HG03571 (cell line): ENCODE data around the gene PRDM7.
"Not testable (repeated sequence)": the region's sequence is repeated elsewhere in the genome, so short reads cannot be mapped to it uniquely, and the experiment has no call there.

Experiments
- ATAC-seq: cut with Tn5 transposase; IDR thresholded peaks from one replicate; pipeline ENCODE4 v1.9.1; 2021; ENCODE audit not compliant: unreplicated experiment

Gene PRDM7

DNA sequence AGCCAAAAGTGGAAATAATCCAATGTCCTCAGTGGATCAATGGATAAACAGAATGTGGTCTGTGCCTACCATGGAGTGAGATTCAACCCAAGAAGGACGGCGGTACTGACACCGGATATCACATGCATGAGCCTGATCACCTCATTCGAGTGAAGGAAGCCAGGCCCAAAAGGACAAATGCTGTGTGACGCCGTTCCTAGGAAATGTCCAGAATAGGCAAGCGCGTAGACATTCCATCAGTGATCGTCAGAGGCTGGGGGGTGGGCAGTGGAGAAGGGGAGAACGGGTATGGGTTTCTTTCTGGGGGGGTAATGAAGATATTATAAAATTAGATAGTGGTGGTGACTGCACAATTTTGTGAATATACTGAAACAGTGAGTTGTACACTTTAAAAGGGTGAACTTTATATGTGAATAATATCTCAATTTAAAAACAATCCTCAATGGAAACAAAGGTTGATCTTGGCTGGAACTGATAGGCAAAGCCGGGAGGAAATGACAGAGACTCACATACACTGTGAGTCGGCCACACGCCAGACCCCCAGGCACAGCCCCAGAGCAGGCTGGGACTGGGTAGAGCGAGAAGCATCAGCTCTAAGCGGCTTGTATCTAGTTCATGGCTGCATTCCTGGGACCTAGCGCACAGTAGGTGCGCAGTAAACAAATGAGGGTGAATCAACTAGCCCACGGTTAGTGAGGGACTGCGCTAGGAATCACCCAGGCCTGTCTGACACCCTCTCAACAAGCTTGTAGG lies 61.4 kb downstream of the PRDM7 start:
- no peak for ATAC-seq

DNA sequence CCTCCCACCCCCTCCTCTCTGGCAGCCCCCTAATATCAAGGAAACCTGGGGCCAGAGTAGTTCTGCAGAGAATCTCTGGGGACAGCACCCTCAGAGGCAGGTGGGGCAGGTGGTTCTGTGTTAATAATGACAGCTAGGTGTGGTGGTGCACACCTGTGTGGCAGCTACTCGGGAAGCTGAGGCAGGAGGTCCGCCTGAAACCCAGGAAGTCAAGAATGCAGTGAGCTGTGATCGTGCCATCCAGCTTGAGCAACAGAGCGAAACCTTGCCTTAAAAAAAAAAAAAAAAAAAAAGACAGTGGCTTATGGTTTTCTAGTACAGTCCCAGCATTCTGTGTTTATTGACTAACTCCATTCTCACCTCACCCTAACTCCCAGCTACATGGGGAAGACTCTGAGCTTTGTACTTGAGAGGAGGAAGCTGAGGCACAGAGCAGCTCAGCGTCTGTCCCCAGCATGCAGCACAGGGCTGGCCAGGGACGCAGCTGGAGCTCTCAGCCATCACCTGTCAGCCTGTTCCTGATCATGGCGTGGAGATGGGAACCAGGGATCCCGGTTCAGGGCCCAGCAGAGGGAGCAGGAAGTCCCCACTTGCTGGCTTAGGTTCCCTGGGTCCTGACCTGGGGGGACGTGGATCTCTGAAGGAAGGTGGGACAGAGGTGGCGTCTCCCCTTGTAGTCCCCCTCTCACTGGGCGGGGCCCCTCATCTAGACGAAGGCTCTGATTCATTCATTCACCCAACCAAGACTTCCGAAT lies 64.0 kb downstream of the PRDM7 start:
- no peak for ATAC-seq

DNA sequence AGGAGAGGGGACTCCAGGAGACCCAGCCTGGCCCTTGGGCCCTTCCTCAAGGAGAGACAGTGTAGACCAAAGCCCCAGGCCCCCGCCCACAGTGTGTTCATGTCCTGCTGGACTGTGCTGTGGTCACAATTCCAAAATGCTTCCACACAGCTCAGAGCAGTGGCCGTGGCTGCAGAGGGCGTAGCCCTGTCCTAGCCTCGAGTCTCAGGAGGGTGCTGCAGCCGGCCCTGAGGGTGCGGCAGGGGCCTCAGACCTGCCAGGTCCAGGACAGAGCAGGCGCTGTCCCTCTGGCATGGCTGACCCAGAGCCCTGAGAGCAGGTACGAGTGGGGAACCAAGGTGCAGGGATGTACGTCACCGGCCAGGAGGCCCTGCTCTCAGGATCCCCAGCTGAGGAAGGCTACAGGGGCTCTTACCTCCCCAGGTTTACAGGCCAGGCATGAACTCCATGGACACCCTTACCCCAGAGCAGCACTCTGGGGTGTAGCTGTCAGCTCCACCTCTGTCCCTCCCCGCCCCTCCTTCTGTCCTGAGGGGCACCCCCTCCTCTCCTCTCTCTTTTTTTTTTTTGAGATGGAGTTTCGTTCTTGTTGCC lies 65.1 kb downstream of the PRDM7 start:
- ATAC-seq = no peak

DNA sequence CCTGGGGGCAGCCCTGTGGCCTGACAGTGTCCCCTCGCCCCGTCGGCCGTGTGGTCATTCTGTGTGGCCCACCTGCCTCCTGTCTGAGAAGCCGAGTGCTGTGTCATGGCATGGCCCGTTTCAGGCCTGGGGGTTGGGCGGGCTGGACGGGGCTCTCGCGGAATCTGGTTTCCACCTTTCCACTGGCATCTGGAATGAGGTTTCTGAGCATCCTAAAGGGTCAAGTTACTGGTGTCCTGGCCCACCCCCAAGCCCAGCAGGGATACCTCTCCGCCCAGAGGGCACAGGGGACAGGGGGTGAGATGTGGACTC lies 65.7 kb downstream of the PRDM7 start:
- no peak for ATAC-seq

GRCh38 chr16:90010676-90011507 lies 66.2 kb downstream of the PRDM7 start:
- ATAC-seq = no peak

- no peak for ATAC-seq
These were observed 67.8 kb downstream of the PRDM7 start for GRCh38 chr16:90009172-90009899.

GRCh38 chr16:90008708-90009145 lies 68.4 kb downstream of the PRDM7 start:
- peak; percentile 52 for ATAC-seq

- ATAC-seq = not testable (repeated sequence)
These were observed 69.4 kb downstream of the PRDM7 start for GRCh38 chr16:90007635-90008234.

GRCh38 chr16:90007015-90007414 lies 70.1 kb downstream of the PRDM7 start:
- no peak for ATAC-seq
